ENCODE data around the gene EGFR.

GRCh38 chr7:55178863-55179773 lies 160.3 kb downstream of the EGFR start:
- no peak for TF ChIP-seq POLR2A (IDR thresholded peaks at IDR 0.05)
- no peak for TF ChIP-seq CTCF (IDR thresholded peaks at IDR 0.05)
